Measurements from ENCODE around the gene MICALL1.

- TF ChIP-seq ZNF274 (IDR thresholded peaks at IDR 0.05; ENCODE audit: low read depth, low read length) (no peak), YY1 (IDR thresholded peaks at IDR 0.05; ENCODE audit: insufficient read depth, insufficient read length) (no peak)
Measured at GRCh38 chr22:37985751-37986281, 79.7 kb downstream of the MICALL1 start.

All from NT2/D1 (cell line).